Activated gamma-delta T cell treated with anti-CD3 and anti-CD28 coated beads, Interleukin-2, amount 50 U/mL, for 16 hours (primary cell): ENCODE measurements around the gene HFE.
"Not testable (repeated sequence)": the region's sequence is repeated elsewhere in the genome, so short reads cannot be mapped to it uniquely, and the experiment has no call there.

Experiments used
- DNase-seq: peaks from one replicate; pipeline ENCODE4 v3.0.0-alpha.2; 2020; ENCODE audit warnings: low read depth

Gene HFE

DNA sequence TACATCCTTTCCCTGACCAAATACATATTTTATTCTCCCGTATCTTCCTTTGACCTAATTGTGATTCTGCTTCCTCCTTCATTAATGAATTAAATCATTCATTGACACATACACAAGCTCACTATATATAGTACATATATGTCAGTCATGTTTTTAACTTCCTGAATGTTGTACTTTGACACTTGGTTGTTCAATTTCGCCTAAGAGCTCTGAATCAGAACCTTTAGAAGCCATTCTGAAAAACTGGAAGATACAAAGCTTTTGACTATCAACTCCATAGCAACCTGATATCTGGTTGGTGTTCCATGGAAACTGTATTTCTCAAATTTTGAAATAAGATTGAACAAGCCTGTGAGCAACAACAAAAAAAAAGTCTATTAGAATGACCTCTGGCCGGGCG, 27.3 kb upstream of the HFE start:
- DNase-seq, result no peak

DNA sequence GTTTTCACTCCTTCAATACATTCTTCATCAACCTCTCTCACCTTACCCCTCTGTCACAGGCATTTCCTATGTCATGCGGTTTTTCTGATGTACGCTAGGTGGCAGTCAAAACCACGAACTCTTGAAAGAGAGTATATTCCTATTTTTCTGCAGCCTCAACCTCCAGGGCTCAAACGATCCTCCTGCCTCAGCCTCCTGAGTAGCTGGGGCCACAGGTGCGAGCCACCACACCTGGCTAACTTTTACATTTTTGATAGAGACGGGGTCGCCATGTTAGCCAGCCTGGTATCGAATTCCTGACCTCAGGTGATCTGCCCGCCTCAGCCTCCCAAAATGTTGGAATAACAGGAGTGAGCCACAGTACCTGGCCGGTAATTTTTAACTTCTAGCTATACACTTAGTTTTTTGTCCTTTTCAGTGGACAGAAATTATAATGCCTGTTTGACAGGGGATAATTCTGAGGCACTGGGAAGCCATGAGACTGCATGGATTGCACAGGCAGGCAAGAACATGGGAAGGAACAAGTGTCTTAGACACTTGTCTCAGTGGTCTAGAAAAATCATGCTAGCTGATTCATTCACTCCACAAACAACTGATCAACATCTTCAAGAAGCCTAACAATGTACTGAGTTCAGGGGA, 22.5 kb upstream of the HFE start:
- no peak for DNase-seq

DNA sequence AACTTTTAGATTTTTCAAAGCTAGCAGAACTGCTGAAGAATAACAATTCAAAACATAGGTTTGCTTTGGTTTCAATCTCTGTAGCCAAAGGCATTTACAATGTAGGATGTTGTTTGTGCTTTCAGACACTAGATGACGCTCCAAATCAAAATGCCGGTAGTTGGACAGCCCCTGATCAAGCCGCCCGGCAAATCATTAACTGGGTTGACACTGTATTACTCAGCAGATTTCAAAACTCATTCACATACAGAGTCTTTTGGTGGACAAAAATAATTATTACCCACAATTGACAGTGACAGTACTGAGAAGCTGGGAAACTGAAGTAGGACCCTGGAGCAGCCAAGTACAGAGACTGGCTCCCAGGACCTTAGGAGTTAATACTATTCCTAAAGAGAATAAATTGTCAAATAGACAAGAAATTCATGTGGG, 21.3 kb upstream of the HFE start:
- DNase-seq, result no peak

DNA sequence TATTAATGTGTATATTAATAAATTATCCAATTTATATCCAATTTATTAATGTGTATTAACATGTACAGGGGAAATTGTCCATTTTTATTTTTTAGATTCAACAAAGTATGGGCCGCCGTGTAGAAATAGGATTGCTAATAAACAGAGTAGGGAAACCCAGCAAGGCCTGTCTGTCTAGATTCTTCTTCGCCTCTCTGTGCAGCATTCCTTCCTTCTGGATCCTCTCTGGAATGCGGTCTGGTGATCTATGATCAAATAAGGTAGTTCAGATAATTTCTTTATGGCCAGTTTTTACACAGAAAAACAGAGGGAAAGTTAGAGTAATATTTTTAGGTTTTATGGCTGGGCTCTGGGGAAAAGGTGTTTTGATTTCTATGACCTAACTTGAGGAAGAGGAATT, 19.9 kb upstream of the HFE start:
- DNase-seq, result no peak

DNA sequence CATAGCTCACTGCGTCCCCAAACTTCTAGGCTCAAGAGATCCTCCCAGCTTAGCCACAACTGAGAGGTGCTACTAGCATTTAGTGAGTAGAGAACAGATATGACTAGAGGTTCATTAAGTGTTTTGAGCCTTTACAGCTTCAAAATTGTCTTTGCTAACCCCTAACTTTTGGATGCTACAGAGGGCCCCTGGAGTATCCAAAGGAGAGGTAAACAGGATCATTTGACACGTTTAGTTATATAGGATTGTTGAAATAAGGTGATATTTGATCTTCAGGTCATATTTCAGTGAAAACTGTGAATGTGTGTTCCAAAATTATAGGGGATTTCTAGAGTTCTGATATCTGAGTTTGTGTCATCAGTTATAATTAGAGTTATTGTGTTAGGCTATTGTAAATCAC, 19.2 kb upstream of the HFE start:
- DNase-seq, result no peak

DNA sequence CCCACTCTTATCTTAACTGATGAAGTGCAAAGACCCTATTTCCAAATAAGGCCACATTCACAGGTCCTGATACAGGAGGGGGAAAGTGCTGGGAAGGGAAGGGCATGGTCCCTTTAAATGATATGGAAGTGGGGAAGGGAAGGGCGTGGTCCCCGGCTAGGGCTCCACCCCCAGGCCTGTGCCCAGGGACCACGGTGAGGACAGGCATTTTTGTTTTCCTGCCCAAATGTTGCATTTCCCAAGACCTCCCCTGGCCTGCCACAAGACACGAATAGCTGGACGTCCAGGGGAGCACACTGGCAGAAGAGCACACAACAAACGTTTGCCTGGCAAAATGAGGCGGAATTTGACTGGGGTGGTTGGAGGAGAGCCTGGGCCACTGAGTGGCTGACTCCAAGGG, 16.1 kb upstream of the HFE start:
- DNase-seq, result no peak

DNA sequence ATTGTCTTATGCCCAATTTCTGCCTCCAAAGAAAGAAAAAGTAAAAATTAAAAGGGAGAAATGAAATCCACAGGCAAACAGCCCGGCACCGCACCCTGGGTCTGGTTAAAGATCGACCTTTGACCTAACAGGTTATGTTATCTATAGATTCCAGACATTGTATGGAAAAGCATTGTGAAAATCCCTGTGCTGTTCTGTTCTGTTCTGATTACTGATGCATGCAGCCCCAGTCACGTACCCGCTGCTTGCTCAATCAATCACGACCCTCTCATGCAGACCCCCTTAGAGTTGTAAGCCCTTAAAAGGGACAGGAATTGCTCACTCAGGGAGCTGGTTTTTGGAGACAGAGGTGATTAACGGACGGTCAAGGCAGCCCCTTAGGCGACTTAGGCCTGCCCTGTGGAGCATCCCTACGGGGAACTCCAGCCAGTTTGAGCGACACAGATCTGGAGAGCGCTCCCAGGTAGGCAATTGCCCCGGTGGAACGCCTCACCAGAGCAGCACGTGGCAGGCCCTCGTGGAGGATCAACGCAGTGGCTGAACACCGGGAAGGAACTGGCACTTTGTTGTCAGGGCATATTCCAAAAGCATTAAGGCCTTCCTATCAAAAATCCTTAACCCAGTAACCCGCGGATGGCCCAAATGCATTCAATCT, 12.0 kb upstream of the HFE start:
- DNase-seq, result no peak

DNA sequence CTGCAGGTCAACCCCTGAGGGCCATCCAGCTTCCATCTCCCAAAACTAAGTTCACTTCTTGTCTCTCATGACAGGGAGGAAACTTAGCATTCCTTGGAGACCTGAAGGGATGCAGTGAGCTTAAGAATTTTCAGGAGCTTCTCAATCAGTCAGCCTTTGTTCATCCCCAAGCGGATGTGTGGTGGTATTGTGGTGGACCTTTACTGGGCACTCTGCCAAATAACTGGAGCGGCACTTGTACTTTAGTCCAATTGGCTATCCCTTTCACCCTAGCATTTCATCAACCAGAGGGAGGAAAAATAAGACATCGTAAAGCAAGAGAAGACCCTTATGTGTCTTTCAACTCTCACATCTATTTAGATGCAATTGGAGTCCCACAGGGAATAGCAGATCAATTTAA, 9.2 kb upstream of the HFE start:
- DNase-seq, result not testable (repeated sequence)

DNA sequence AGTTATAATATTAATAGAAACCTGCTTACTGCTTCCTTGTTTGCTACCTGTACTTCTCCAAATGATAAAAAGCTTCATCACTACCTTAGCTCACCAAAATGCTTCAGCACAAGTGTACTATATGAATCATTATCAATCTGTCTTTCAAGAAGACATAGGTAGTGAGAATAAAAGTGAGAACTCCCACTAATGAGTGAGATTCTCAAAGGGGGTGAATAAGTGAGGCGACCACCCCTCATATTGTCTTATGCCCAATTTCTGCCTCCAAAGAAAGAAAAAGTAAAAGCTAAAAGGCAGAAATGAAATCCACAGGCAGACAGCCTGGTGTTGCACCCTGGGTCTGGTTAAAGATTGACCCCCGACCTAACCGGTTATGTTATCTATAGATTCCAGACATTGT, 6.1 kb upstream of the HFE start:
- not testable (repeated sequence) for DNase-seq

DNA sequence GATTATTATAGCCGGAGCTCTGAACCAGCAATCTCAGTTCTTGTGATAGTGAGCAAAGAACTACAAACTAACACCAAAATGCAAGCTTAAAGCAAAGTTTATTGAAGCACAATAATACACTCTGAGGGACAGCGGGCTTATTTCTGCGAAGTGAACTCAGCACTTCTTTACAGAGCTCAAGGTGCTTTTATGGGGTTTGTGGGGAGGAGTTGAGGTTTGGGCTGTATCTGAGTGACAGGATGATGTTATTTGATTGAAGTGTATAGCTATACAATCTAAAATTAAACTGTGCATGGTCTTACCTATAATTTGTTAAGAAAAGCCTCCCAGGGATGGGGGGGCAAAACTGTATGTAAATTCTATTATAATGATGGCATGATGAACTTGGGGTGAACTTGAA, 1.0 kb upstream of the HFE start:
- no peak for DNase-seq

DNA sequence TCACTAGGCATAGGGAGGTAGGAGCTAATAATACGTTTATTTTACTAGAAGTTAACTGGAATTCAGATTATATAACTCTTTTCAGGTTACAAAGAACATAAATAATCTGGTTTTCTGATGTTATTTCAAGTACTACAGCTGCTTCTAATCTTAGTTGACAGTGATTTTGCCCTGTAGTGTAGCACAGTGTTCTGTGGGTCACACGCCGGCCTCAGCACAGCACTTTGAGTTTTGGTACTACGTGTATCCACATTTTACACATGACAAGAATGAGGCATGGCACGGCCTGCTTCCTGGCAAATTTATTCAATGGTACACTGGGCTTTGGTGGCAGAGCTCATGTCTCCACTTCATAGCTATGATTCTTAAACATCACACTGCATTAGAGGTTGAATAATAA, 1.1 kb downstream of the HFE start:
- no peak for DNase-seq

DNA sequence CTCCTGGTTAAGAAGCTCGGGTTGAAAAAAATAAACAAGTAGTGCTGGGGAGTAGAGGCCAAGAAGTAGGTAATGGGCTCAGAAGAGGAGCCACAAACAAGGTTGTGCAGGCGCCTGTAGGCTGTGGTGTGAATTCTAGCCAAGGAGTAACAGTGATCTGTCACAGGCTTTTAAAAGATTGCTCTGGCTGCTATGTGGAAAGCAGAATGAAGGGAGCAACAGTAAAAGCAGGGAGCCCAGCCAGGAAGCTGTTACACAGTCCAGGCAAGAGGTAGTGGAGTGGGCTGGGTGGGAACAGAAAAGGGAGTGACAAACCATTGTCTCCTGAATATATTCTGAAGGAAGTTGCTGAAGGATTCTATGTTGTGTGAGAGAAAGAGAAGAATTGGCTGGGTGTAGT, 2.0 kb downstream of the HFE start:
- no peak for DNase-seq

DNA sequence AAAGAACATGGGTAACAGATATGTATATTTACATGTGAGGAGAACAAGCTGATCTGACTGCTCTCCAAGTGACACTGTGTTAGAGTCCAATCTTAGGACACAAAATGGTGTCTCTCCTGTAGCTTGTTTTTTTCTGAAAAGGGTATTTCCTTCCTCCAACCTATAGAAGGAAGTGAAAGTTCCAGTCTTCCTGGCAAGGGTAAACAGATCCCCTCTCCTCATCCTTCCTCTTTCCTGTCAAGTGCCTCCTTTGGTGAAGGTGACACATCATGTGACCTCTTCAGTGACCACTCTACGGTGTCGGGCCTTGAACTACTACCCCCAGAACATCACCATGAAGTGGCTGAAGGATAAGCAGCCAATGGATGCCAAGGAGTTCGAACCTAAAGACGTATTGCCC, 5.2 kb downstream of the HFE start:
- DNase-seq, result no peak

DNA sequence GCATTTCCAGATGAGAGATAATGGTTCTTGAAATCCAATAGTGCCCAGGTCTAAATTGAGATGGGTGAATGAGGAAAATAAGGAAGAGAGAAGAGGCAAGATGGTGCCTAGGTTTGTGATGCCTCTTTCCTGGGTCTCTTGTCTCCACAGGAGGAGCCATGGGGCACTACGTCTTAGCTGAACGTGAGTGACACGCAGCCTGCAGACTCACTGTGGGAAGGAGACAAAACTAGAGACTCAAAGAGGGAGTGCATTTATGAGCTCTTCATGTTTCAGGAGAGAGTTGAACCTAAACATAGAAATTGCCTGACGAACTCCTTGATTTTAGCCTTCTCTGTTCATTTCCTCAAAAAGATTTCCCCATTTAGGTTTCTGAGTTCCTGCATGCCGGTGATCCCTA, 6.8 kb downstream of the HFE start:
- no peak for DNase-seq

DNA sequence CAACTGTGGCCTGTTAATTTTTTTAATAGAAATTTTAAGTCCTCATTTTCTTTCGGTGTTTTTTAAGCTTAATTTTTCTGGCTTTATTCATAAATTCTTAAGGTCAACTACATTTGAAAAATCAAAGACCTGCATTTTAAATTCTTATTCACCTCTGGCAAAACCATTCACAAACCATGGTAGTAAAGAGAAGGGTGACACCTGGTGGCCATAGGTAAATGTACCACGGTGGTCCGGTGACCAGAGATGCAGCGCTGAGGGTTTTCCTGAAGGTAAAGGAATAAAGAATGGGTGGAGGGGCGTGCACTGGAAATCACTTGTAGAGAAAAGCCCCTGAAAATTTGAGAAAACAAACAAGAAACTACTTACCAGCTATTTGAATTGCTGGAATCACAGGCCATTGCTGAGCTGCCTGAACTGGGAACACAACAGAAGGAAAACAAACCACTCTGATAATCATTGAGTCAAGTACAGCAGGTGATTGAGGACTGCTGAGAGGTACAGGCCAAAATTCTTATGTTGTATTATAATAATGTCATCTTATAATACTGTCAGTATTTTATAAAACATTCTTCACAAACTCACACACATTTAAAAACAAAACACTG, 10.1 kb downstream of the HFE start:
- DNase-seq, result peak; percentile 43

DNA sequence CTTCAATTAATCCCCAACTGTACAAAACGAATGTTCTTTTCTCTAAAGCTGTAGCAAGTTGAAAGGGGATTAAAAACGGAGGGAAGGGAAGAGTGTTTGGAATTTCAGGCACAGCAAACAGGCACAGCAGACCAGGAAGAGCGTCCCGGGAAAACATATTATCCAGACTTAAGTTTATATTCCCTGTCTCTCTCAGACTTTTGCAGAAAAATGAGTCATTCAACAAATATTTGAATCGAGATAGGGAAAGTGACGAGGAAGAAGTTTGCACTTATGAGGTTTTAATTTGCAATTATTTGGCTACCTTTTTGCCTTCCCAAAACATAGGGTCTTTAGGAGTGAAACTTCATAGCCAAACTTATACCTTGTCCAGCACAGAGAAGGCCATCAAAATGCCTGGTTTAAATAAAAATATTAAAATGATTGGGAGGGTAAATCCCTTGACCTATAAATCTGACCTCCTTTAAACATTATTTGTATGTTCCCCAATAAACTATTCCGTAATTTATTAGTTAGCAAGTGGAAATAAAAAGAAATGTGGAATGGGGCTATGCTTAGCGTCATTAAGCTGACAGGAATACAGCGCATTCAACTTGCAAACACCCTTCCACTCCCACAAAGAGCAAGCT, 16.0 kb downstream of the HFE start:
- DNase-seq, result no peak

DNA sequence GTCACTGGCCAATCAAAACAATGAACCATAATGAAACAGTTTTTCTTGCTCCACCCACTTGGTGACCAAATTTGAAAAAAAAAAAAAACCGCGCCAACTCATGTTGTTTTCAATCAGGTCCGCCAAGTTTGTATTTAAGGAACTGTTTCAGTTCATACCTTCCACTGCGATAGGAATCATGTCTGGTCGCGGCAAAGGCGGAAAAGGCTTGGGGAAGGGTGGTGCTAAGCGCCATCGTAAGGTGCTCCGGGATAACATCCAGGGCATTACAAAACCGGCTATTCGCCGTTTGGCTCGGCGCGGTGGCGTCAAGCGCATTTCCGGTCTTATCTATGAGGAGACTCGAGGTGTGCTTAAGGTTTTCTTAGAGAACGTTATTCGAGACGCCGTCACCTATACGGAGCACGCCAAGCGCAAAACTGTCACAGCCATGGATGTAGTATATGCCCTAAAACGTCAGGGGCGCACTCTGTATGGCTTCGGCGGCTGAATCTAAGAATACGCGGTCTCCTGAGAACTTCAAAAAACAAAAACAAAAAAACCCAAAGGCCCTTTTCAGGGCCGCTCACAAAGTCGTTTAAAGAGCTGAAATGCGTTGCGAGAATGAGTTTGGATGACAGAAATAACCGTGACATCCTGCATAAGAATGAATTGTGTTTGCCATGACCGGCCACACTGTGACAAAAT, 16.7 kb downstream of the HFE start:
- DNase-seq, result peak; percentile 71

DNA sequence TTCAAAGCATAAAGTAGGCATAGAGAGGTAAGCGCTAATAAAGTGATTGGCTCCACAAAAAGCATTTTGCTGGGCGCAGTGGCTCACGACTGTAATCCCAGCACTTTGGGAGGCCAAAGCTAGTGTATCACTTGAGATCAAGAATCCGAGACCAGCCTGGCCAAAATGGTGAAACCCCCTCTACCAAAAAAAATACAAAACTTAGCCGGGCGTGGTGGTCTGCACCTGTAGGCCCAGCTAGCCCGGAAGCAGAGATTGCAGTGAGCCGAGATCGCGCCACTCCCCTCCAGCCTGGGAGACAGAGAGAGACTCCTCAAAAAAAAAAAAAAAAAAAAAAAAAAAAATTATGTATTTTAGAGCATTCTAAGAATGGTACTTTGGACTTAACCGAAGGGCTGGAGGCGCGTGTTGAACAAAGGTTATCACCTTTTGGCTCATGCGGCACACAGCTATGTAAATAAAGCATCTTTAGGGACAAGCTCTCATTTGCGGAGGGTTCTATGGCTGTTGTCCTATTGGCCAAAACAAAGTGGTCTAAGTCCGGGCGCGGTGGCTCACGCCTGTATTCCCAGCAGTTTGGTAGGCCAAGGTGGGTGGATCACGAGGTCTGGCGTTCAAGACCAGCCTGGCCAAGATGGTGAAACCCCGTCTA, 17.4 kb downstream of the HFE start:
- DNase-seq, result no peak

DNA sequence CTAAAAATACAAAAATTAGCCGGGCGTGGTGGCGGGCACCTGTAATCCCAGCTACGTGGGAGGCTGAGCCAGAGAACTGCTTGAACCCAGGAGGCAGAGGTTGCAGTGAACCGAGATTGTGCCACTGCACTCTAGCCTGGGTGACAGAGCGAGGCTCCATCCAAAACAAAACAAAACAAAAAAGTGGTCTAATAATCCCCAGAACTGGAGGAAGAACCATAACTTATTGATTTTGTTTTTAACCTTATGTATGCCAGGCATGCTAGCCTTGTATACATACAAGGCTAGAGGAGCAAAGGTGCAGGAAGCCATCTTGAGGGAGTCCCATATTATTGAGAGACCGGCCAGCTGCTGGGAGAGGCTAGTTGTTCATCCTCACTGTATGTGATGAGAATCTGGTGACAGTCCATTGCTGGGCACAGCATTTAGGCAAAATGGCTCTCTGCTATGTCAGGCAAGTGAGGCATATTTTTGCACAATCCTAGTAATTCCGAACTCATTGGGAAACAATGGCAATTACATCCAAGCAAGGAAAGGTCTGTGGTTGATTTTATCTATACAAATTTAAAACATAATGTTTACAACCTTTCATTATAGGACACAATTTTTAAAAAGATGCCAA, 18.0 kb downstream of the HFE start:
- no peak for DNase-seq

DNA sequence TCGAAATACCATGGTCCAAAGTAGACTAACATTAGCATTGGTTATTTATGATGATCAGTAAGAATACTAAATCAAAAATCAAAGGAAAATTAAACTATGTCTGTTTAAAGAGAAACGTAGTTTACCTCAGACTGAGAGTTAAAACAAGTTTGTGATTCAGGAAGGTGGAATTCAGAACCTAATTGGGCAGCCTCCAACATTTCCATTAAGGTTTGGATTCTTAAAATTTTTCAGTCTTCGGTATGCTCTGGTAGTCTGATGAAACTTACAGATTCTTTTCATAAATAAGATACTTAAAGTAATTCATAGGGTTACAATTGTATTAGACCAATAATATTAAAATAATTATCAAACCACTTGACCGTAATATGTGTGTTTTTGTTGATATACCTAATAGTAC, 18.6 kb downstream of the HFE start:
- DNase-seq, result no peak

DNA sequence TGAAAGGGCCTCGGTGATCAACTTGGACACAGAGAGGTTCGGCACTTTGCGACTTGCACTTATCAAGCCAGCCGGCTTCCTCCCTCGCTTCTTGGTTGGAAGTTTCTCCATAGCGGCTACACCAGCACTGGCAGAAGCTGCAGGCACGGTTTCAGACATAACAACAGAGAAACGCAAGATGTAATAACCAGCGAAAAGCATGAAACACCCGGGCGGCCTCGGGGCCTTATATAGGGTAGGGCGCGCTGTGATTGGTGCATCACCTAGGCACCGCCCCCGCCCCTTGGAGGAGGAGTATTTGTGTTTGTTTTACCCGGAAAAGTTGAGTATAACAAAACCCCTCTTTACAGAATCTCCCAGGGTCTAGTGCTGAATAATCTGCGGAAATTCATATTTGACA, 20.7 kb downstream of the HFE start:
- DNase-seq, result no peak

DNA sequence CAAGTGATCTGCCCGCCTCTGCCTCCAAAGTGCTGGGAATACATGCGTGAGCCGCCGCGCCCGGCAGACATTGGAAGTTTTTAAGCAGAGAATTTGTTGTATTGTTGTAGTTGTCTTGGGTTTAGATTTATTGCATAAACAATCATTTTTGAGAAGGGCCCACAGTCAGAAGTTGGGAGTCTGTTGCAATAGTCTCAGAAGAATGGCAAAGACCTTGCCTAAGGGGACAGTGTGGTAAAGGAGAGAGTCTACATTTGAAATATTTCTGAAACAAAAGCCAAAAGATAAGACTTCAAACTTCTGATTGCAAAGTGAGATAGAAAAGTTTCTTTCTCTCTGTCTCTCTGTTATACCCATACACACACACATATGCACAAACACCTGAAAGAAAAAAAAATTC, 22.5 kb downstream of the HFE start:
- no peak for DNase-seq
